ENCODE results near the gene BICD2.

Gene BICD2

DNA sequence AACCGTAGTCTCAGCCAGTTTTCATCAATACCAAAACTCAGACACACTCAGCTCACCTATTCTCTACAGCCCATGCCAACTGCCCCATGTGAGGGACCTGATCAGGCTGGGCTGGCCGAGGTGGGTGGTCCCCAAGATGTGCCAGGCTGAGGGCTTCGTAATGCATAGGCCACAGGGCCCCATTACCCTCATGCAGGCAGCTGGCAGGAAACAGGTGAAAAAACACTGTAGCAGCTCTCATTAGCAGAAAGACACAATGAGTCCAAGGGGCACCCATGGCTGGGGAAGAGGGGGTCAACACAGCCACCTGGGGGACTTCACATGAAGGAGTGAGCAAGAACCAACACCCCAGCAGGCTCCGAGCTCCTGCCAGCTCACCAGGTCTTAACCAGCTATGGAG lies 102.9 kb downstream of the BICD2 start:
- Histone ChIP-seq H3K4me3 (ENCODE audit: low read length) (no peak overlapping the region), H3K27me3 (ENCODE audit: control insufficient read depth, insufficient read depth, low read length) (no peaks in the 10 kb centered on the region), H3K36me3 (ENCODE audit: control insufficient read depth, insufficient read depth, low read length) (no peaks in the 10 kb centered on the region), H3K9ac (ENCODE audit: low read length) (no peak overlapping the region), H3K27ac (ENCODE audit: low read depth, low read length) (no peak overlapping the region), H3K4me1 (ENCODE audit: control insufficient read depth, insufficient read depth, low read length) (no peaks in the 10 kb centered on the region)

All from rectal smooth muscle tissue (tissue), 1 donor.